GM23338 (cell line): ENCODE results near the gene BCHE. TPM values are rescaled to one million over a fixed set of nuclear protein-coding genes. Genes with fewer than 3 reads are reported as not detected.

ENCODE experiments used
- ATAC-seq: fragments of 200-7000 bp; cut with Tn5 transposase; 3 replicates; pipeline ENCODE4 v1.9.1; 2020
- DNase-seq: peaks from one replicate; pipeline ENCODE4 v3.0.0-alpha.2; 2015; ENCODE audit warnings: low spot score
- H2AFZ ChIP-seq: fragments of 200-600 bp; sonication (generic); 2 replicates; pipeline ENCODE4 v1.8.0; 2016; ENCODE audit warnings: antibody characterized with exemption, mild to moderate bottlenecking, moderate library complexity
- H3F3A ChIP-seq: fragments of 200-600 bp; sonication (generic); replicated peaks from 2 replicates; pipeline ENCODE4 v1.8.0; 2017; ENCODE audit warnings: antibody characterized with exemption, mixed run types, low read depth
- H3K27ac ChIP-seq: fragments of 200-600 bp; sonication (generic); 2 replicates; pipeline ENCODE4 v1.6.1; 2016; ENCODE audit warnings: low read depth
- H3K27me3 ChIP-seq: fragments of 200-600 bp; sonication (generic); 2 replicates; pipeline ENCODE4 v1.8.0; 2016; ENCODE audit warnings: mild to moderate bottlenecking, mixed run types, moderate library complexity; ENCODE audit not compliant: insufficient read depth
- H3K36me3 ChIP-seq: fragments of 200-600 bp; sonication (generic); 2 replicates; pipeline ENCODE4 v1.8.0; 2016; ENCODE audit warnings: mild to moderate bottlenecking; ENCODE audit not compliant: insufficient read depth
- H3K4me1 ChIP-seq: fragments of 200-600 bp; sonication (generic); 2 replicates; pipeline ENCODE4 v1.8.0; 2016; ENCODE audit warnings: mild to moderate bottlenecking, moderate library complexity; ENCODE audit not compliant: insufficient read depth
- H3K4me2 ChIP-seq: fragments of 200-600 bp; sonication (generic); 2 replicates; pipeline ENCODE4 v1.7.1; 2017; ENCODE audit warnings: mixed run types
- H3K4me3 ChIP-seq: fragments of 200-600 bp; sonication (generic); 2 replicates; pipeline ENCODE4 v1.6.1; 2016; ENCODE audit warnings: mixed run types
- H3K79me2 ChIP-seq: fragments of 200-600 bp; sonication (generic); replicated peaks from 2 replicates; pipeline ENCODE4 v1.8.0; 2017; ENCODE audit warnings: mild to moderate bottlenecking; ENCODE audit not compliant: insufficient read depth
- H3K9me2 ChIP-seq: fragments of 200-600 bp; sonication (generic); 2 replicates; pipeline ENCODE4 v1.8.0; 2017; ENCODE audit not compliant: insufficient read depth
- H4K20me1 ChIP-seq: fragments of 200-600 bp; sonication (generic); replicated peaks from 2 replicates; pipeline ENCODE4 v1.8.0; 2017; ENCODE audit warnings: mild to moderate bottlenecking; ENCODE audit not compliant: insufficient read depth
- H3K27ac Mint-ChIP-seq: 2 replicates; pipeline ENCODE4 v1.8.0; 2020; ENCODE audit warnings: inconsistent platforms, mild to moderate bottlenecking, moderate library complexity, mixed read lengths
- H3K27me3 Mint-ChIP-seq: 3 replicates; pipeline ENCODE4 v1.8.0; 2022; ENCODE audit warnings: low read depth, mild to moderate bottlenecking, moderate library complexity, mixed read lengths, inconsistent platforms; ENCODE audit not compliant: insufficient read depth, poor library complexity
- H3K36me3 Mint-ChIP-seq: 3 replicates; pipeline ENCODE4 v1.8.0; 2021; ENCODE audit warnings: low read depth, mild to moderate bottlenecking, inconsistent platforms, moderate library complexity, mixed read lengths
- H3K4me1 Mint-ChIP-seq: 3 replicates; pipeline ENCODE4 v1.8.0; 2020; ENCODE audit warnings: mild to moderate bottlenecking, inconsistent platforms, mixed read lengths
- H3K4me3 Mint-ChIP-seq: 3 replicates; pipeline ENCODE4 v1.8.0; 2021; ENCODE audit warnings: moderate library complexity, mild to moderate bottlenecking, inconsistent platforms, mixed read lengths
- H3K9me3 Mint-ChIP-seq: 3 replicates; pipeline ENCODE4 v1.8.0; 2020; ENCODE audit warnings: moderate library complexity, mild to moderate bottlenecking, inconsistent platforms, mixed read lengths
- CREB1 ChIP-seq: fragments of 250-450 bp; sonication (Bioruptor Pico); IDR thresholded peaks from 2 replicates; pipeline ENCODE4 v1.5.0; 2020; ENCODE audit warnings: low read depth, mild to moderate bottlenecking, moderate library complexity
- CTCF ChIP-seq, 2 experiments: fragments of 200-600 bp in 1 of 2; sonication (generic) in 1 of 2; conservative IDR thresholded peaks; 2 replicates each; pipeline versions ENCODE4 v1.5.1 to v1.6.1; 2016 to 2017; ENCODE audit warnings: antibody characterized with exemption in 2 of 2, low read depth in 2 of 2, mild to moderate bottlenecking in 2 of 2, moderate library complexity in 1 of 2
- ETS1 ChIP-seq: IDR thresholded peaks from 2 replicates; pipeline ENCODE4 v1.6.1; 2016; ENCODE audit warnings: antibody characterized with exemption
- EZH2 ChIP-seq: fragments of 200-600 bp; sonication (generic); IDR thresholded peaks from one replicate; pipeline ENCODE4 v1.8.0; 2017; ENCODE audit warnings: antibody characterized with exemption, mild to moderate bottlenecking, low read depth; ENCODE audit not compliant: unreplicated experiment
- EZH2phosphoT487 ChIP-seq: fragments of 200-600 bp; sonication (generic); IDR thresholded peaks from one replicate; pipeline ENCODE4 v1.8.1; 2018; ENCODE audit warnings: antibody characterized with exemption; ENCODE audit not compliant: unreplicated experiment
- JUNB ChIP-seq: IDR thresholded peaks from one replicate; pipeline ENCODE4 v1.6.1; 2016; ENCODE audit warnings: antibody characterized with exemption; ENCODE audit not compliant: unreplicated experiment
- NANOG ChIP-seq: IDR thresholded peaks from 2 replicates; pipeline ENCODE4 v1.6.1; 2016; ENCODE audit warnings: antibody characterized with exemption, borderline replicate concordance
- POLR2AphosphoS5 ChIP-seq: IDR thresholded peaks from 2 replicates; pipeline ENCODE4 v1.6.1; 2016; ENCODE audit warnings: antibody characterized with exemption, low read depth
- REST ChIP-seq: IDR thresholded peaks from one replicate; pipeline ENCODE4 v1.6.1; 2018; ENCODE audit warnings: antibody characterized with exemption; ENCODE audit not compliant: unreplicated experiment
- STAT1 ChIP-seq: IDR thresholded peaks from one replicate; pipeline ENCODE4 v1.6.1; 2016; ENCODE audit warnings: antibody characterized with exemption; ENCODE audit not compliant: unreplicated experiment
- ZNF114 ChIP-seq: fragments of 250-450 bp; sonication (Bioruptor Pico); IDR thresholded peaks from 2 replicates; pipeline ENCODE4 v1.5.0; 2020; ENCODE audit warnings: mild to moderate bottlenecking, moderate library complexity
- ZNF331 ChIP-seq: fragments of 250-450 bp; sonication (Bioruptor Pico); IDR thresholded peaks from 2 replicates; pipeline ENCODE4 v1.5.0; 2020; ENCODE audit warnings: low read depth, mild to moderate bottlenecking, moderate library complexity
- polyA plus RNA-seq: library from polyadenylated mRNA; unstranded; fragments of >200 nt; fragmentation: Nextera tagmentation; extraction: Ambion mirVana; gene quantifications from 2 replicates; pipeline ENCODE4 v1.2.1, GENCODE V29; 2016
- total RNA-seq: library from RNA; depleted of rRNA; stranded (reverse); fragments of >200 nt; shearing (Covaris generic); gene quantifications from 2 replicates; pipeline ENCODE4 v1.2.3, GENCODE V29; 2014

Gene BCHE
- total and polyA plus RNA-seq, 2 experiments from 2014 or later = 0.73 to 1.1 TPM

- TF ChIP-seq CREB1 (CRISPR knock-in tag) (no peak), ZNF114 (no peak), CTCF (conservative IDR thresholded peaks at IDR 0.05; ENCODE audit: low read depth in 2 of 2) (no peak), ZNF331 (no peak), EZH2 (no peak), EZH2phosphoT487 (no peak), JUNB (no peak), NANOG (no peak)
These were observed 68.5 kb downstream of the BCHE start (continued) for GRCh38 chr3:165768680-165769079.

- H3K9me3 Mint-ChIP-seq = no peaks in the 10 kb centered on the region
- ATAC-seq (no peak), DNase-seq (no peak)
- peaks cover 23% of the 10 kb centered on the region; the same call in 2 of the 3 replicates for H3K4me1 Mint-ChIP-seq
- no peaks in the 10 kb centered on the region for H3K27me3 Mint-ChIP-seq
- no peak overlapping the region for H2AFZ ChIP-seq
- no peaks in the 10 kb centered on the region for H3K79me2 ChIP-seq
- H4K20me1 ChIP-seq = no peaks in the 10 kb centered on the region
- H3K4me1 ChIP-seq = peaks cover 8% of the 10 kb centered on the region; the same call in 1 of the 2 replicates
- no peak overlapping the region for H3K27ac Mint-ChIP-seq
- H3K27me3 ChIP-seq = no peaks in the 10 kb centered on the region
- no peak overlapping the region for H3K4me2 ChIP-seq
- no peak overlapping the region for H3K27ac ChIP-seq
- no peaks in the 10 kb centered on the region for H3K36me3 ChIP-seq
- H3K36me3 Mint-ChIP-seq = no peaks in the 10 kb centered on the region
- no peak overlapping the region for H3K4me3 ChIP-seq
- no peaks in the 10 kb centered on the region for H3F3A ChIP-seq
- H3K9me2 ChIP-seq = no peaks in the 10 kb centered on the region
- no peak overlapping the region for H3K4me3 Mint-ChIP-seq
- TF ChIP-seq ZNF331 (no peak), NANOG (no peak), CTCF (conservative IDR thresholded peaks at IDR 0.05; ENCODE audit: low read depth in 2 of 2) (no peak), EZH2 (no peak), ETS1 (no peak), CREB1 (CRISPR knock-in tag) (no peak), REST (no peak), STAT1 (no peak), POLR2AphosphoS5 (no peak)
These were observed 78.2 kb downstream of the BCHE start for GRCh38 chr3:165759041-165759440.
